ENCODE data around the gene MAP4K3. TPM values are rescaled to one million over a fixed set of nuclear protein-coding genes. Genes with fewer than 3 reads are reported as not detected.
"Not testable (repeated sequence)": the region's sequence is repeated elsewhere in the genome, so short reads cannot be mapped to it uniquely, and the experiment has no call there.

MAP4K3 gene
- total and polyA plus RNA-seq, 9 donors = 20.6 to 96.4 (median 53.0) TPM

DNA sequence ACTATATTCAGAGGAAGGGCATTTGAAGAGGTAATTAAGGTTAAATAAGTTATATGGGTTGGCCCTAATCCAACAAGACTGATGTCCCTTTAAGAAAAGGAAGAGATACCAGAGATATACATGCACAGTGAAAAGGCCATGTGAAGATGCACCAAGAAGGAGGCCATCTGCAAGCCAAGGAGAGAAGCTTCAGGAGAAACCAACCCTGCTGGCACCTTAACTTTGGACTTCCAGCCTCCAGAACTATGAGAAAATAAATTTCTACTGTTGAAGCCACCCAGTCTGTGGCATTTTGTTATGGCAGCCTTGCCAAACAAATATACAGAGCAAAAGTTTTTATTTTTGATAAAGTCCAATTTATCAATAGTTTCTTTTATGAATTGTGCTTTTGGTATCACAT is 51.0 kb downstream of the MAP4K3 start:
- Histone ChIP-seq H3K27me3 (no peaks in the 10 kb centered on the region), H3K36me3 (no peaks in the 10 kb centered on the region)
- intact Hi-C loops (cut with DNase I) = loop anchor here in 1 of 4 donors (10.0 kb wide), 2 partner anchors 49 to 129 kb away; partner anchors contain the start of gene MAP4K3

DNA sequence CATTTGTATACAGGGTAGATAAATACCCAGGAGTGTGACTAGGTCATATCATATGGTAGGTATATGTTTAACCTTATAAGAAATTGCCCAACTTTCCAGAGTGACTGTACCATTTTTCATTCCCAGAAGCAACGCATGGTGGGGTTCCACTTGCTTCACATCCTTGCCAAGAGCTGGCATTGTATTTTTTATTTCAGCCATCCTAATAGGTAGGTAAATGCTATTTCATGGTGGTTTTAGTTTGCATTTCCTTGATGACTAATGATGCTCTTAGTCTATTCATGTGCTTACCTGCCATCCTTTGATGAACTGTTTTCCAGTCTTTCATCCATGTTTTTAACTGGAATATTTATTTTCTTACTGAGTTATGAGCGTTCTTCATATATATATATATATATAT is 51.9 kb downstream of the MAP4K3 start:
- Histone ChIP-seq H3K9me3 (no peaks in the 10 kb centered on the region), H3K27me3 (no peaks in the 10 kb centered on the region), H3K4me3 (no peak overlapping the region), H3K4me1 (ENCODE audit: insufficient read depth) (peaks cover 6% of the 10 kb centered on the region), H3K36me3 (no peaks in the 10 kb centered on the region), H3K27ac (no peak overlapping the region)
- intact Hi-C loops (cut with DNase I) = loop anchor here in 1 of 4 donors (10.0 kb wide), 2 partner anchors 50 to 130 kb away; partner anchors contain the start of gene MAP4K3
- no peak for DNase-seq
- TF ChIP-seq EP300 (IDR thresholded peaks at IDR 0.05) (no peak), POLR2A (IDR thresholded peaks at IDR 0.05) (no peak)
- WGBS, 3 donors = 98 to 99% (median 98%) methylated on average over 2 of the region's 2 CpGs

More for the DNA sequence above, 51.0 kb downstream of the MAP4K3 start:
- Histone ChIP-seq H3K27ac (no peak overlapping the region), H3K4me1 (ENCODE audit: insufficient read depth) (peaks cover 4% of the 10 kb centered on the region), H3K4me3 (no peak overlapping the region), H3K9me3 (no peaks in the 10 kb centered on the region)
- TF ChIP-seq, protein P1, sequence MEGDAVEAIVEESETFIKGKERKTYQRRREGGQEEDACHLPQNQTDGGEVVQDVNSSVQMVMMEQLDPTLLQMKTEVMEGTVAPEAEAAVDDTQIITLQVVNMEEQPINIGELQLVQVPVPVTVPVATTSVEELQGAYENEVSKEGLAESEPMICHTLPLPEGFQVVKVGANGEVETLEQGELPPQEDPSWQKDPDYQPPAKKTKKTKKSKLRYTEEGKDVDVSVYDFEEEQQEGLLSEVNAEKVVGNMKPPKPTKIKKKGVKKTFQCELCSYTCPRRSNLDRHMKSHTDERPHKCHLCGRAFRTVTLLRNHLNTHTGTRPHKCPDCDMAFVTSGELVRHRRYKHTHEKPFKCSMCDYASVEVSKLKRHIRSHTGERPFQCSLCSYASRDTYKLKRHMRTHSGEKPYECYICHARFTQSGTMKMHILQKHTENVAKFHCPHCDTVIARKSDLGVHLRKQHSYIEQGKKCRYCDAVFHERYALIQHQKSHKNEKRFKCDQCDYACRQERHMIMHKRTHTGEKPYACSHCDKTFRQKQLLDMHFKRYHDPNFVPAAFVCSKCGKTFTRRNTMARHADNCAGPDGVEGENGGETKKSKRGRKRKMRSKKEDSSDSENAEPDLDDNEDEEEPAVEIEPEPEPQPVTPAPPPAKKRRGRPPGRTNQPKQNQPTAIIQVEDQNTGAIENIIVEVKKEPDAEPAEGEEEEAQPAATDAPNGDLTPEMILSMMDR (IDR thresholded peaks at IDR 0.05) = no peak
- TF ChIP-seq POLR2A (IDR thresholded peaks at IDR 0.05) (no peak), EP300 (IDR thresholded peaks at IDR 0.05) (no peak)
- DNase-seq = no peak

DNA sequence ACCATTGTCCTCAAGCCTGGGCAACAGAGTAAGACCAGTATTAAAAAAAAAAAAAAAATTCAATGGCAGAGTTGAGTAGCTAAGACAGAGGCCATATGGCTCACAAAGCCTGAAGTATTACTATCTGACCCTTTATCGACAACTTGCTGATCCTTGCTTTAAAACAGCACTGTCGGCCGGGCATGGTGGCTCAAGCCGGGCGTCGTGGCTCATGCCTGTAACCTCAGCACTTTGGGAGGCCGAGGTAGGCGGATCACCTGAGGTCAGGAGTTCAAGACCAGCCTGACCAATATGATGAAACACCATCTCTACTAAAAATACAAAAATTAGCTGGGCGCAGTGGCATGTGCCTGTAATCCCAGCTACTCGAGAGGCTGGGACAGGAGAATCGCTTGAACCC is 53.0 kb downstream of the MAP4K3 start:
- H3K36me3 ChIP-seq; H3K4me3 ChIP-seq; DNase-seq; H3K27me3 ChIP-seq; H3K4me1 ChIP-seq (ENCODE audit: insufficient read depth); H3K9me3 ChIP-seq; H3K27ac ChIP-seq: not testable (repeated sequence)
- intact Hi-C loops (cut with DNase I) = loop anchor here in 2 of 4 donors (5.0 to 10.0 kb wide), 3 partner anchors 51 to 131 kb away; partner anchors contain the start of gene MAP4K3 (in 2 of the 2)
- WGBS, 3 donors = 97 to 98% (median 98%) methylated on average over 11 of the region's 11 CpGs

DNA sequence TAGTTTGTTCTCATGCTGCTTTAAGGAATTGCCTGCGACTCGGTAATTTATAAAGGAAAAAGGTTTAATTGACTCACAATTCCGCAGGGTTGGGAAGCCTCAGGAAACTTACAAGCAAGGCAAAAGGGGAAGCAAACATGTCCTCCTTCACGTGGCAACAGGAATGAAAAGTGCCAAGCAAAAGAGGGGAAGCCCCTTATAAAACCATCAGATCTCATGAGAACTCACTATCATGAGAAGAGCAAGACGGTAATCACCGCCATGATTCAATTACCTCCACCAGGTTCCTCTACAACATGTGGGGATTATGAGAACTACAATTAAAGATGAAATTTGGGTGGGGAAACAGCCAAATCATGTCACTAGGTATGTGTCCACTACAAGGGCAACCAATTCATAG is 53.9 kb downstream of the MAP4K3 start:
- Histone ChIP-seq H3K36me3 (no peaks in the 10 kb centered on the region), H3K4me1 (ENCODE audit: insufficient read depth) (peaks cover 6% of the 10 kb centered on the region), H3K27ac (no peak overlapping the region), H3K9me3 (no peaks in the 10 kb centered on the region), H3K27me3 (no peaks in the 10 kb centered on the region), H3K4me3 (no peak overlapping the region)
- DNase-seq = no peak
- no peak for TF ChIP-seq EP300 (IDR thresholded peaks at IDR 0.05)
- WGBS, 3 donors = 95 to 98% (median 96%) methylated on average over 6 of the region's 6 CpGs
- intact Hi-C loops (cut with DNase I) = loop anchor here in 2 of 4 donors (5.0 to 10.0 kb wide), 3 partner anchors 52 to 132 kb away; partner anchors contain the start of gene MAP4K3 (in 2 of the 2)

DNA sequence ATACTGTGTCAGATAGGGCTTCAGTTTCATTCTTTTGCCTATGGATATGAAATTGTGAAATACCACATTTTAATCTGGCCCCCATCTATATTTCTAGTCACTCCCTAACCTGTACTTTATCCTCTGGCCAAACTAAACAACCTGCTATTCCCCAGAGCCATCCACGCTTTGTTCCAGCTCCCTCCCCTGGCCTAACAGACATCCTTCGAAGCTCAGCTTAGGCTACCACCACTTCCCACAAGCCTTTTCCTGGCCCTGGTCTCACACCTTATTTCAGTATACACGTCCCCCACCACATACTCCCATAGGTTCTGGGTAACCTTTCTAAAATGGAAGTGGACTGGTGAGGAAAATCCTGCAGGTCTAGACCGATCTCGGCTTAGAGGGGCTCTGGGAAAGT is 55.4 kb downstream of the MAP4K3 start:
- Histone ChIP-seq H3K4me3 (no peak overlapping the region), H3K27ac (peak overlapping the region in 1 of 2 donors; percentile 43), H3K36me3 (no peaks in the 10 kb centered on the region), H3K27me3 (no peaks in the 10 kb centered on the region), H3K9me3 (no peaks in the 10 kb centered on the region), H3K4me1 (ENCODE audit: insufficient read depth) (peaks cover 6% of the 10 kb centered on the region)
- TF ChIP-seq POLR2A (IDR thresholded peaks at IDR 0.05) (no peak), EP300 (IDR thresholded peaks at IDR 0.05) (no peak)
- TF ChIP-seq, protein P1 (IDR thresholded peaks at IDR 0.05) = no peak
- DNase-seq = no peak
- intact Hi-C loops (cut with DNase I) = loop anchor here in 2 of 4 donors (5.0 to 10.0 kb wide), 3 partner anchors 53 to 133 kb away; partner anchors contain the start of gene MAP4K3 (in 2 of the 2)
- 71 to 77% (median 75%) methylated on average over 5 of the region's 5 CpGs for WGBS, 3 donors

DNA sequence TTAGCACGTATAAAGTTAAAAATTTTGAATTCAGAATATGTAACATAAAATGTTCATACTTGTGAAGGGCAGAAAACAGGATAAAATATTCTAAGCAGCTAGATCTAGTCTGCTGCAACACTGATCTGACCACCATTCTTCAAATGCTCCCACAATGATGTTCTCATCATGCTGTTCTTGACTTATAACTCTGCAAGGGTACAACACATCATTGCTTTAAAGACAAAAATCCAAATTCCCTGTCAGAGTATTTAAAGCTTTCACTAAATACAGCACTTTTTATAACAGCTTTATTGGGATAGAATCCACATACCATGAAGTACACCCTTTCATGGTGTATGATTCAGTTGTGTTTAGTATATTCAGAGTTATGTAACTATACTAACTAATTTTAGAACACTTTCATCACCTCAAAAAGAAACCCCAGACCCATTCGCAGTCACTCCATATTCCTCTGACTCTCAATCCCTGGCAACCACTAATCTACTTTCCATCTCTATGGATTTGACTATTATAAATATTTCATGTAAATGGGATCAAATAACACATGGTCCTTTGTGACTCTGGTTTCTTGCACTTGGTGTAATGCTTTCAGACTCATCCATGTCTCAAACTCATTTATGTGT is 56.4 kb downstream of the MAP4K3 start:
- Histone ChIP-seq H3K36me3 (no peaks in the 10 kb centered on the region), H3K4me3 (no peak overlapping the region), H3K27me3 (no peaks in the 10 kb centered on the region), H3K9me3 (no peaks in the 10 kb centered on the region), H3K27ac (no peak overlapping the region), H3K4me1 (ENCODE audit: insufficient read depth) (peaks cover 6% of the 10 kb centered on the region)
- DNase-seq = no peak
- WGBS, 3 donors = 35 to 41% (median 37%) methylated on average over 2 of the region's 2 CpGs
- intact Hi-C loops (cut with DNase I) = loop anchor here in 2 of 4 donors (5.0 to 10.0 kb wide), 3 partner anchors 54 to 134 kb away; partner anchors contain the start of gene MAP4K3 (in 2 of the 2)
- TF ChIP-seq POLR2A (IDR thresholded peaks at IDR 0.05) (no peak), EP300 (IDR thresholded peaks at IDR 0.05) (no peak)
- TF ChIP-seq, protein P1 (IDR thresholded peaks at IDR 0.05) = no peak
